ENCODE data around the gene NPTN.

The NPTN gene

GRCh38 chr15:73602446-73602843 lies 30.7 kb downstream of the NPTN start:
- in situ Hi-C loops (cut with HindIII; ENCODE audit: low pct_ligation_motif_present, low sequenced_read_pairs), result no loop called here
- Histone ChIP-seq H3K27me3 (replicated peaks) (no peaks in the 10 kb centered on the region), H3K4me3 (ENCODE audit: low read depth, low read length) (no peak overlapping the region), H3K27ac (peak overlapping the region; percentile 25), H3K36me3 (replicated peaks) (no peaks in the 10 kb centered on the region)
- no peak for DNase-seq
- no peak for TF ChIP-seq CTCF (IDR thresholded peaks at IDR 0.05; ENCODE audit: low read depth, low read length, missing control alignments)

GRCh38 chr15:73601451-73602445 lies 31.4 kb downstream of the NPTN start:
- no peaks in the 10 kb centered on the region for H3K27me3 ChIP-seq (replicated peaks)
- no peaks in the 10 kb centered on the region for H3K36me3 ChIP-seq (replicated peaks)
- in situ Hi-C loops (cut with HindIII; ENCODE audit: low pct_ligation_motif_present, low sequenced_read_pairs), result no loop called here
- H3K4me3 ChIP-seq (ENCODE audit: low read depth, low read length), result no peak overlapping the region
- no peak for TF ChIP-seq CTCF (IDR thresholded peaks at IDR 0.05; ENCODE audit: low read depth, low read length, missing control alignments)
- H3K27ac ChIP-seq, result peak overlapping the region; percentile 25
- peak; percentile 37 for DNase-seq

- in situ Hi-C loops (cut with HindIII; ENCODE audit: low pct_ligation_motif_present, low sequenced_read_pairs), result no loop called here
- DNase-seq, result no peak
- no peaks in the 10 kb centered on the region for H3K27me3 ChIP-seq (replicated peaks)
- no peaks in the 10 kb centered on the region for H3K36me3 ChIP-seq (replicated peaks)
- no peak for TF ChIP-seq CTCF (IDR thresholded peaks at IDR 0.05; ENCODE audit: low read depth, low read length, missing control alignments)
- no peak overlapping the region for H3K4me3 ChIP-seq (ENCODE audit: low read depth, low read length)
- H3K27ac ChIP-seq, result no peak overlapping the region
Measured at GRCh38 chr15:73600413-73601335, 32.5 kb downstream of the NPTN start.

- in situ Hi-C loops (cut with HindIII; ENCODE audit: low pct_ligation_motif_present, low sequenced_read_pairs), result no loop called here
Measured at GRCh38 chr15:73599934-73600333, 33.3 kb downstream of the NPTN start.

More at GRCh38 chr15:73599934-73600333, 33.3 kb downstream of the NPTN start:
- H3K4me3 ChIP-seq (ENCODE audit: low read depth, low read length), result no peak overlapping the region
- H3K27ac ChIP-seq, result no peak overlapping the region
- DNase-seq, result no peak
- no peaks in the 10 kb centered on the region for H3K36me3 ChIP-seq (replicated peaks)
- no peak for TF ChIP-seq CTCF (IDR thresholded peaks at IDR 0.05; ENCODE audit: low read depth, low read length, missing control alignments)
- H3K27me3 ChIP-seq (replicated peaks), result no peaks in the 10 kb centered on the region

Data from brain microvascular endothelial cell (primary cell).